Fibroblast of gingiva (primary cell): ENCODE measurements around the gene STAP2.

ENCODE experiments used
- DNase-seq: peaks from one replicate; pipeline ENCODE4 v3.0.0-alpha.2; 2011; ENCODE audit warnings: low read depth

The STAP2 gene

GRCh38 chr19:4338441-4339355, at the start of gene STAP2:
STAP2 (minus strand) TSS chr19:4338827; CDS start chr19:4338753, 74 bp downstream.
- DNase-seq = no peak

- no peak for DNase-seq
Observed at GRCh38 chr19:4386041-4386782, 47.6 kb upstream of the STAP2 start.

- DNase-seq = no peak
Observed at GRCh38 chr19:4385291-4386040, 46.8 kb upstream of the STAP2 start.

- DNase-seq = no peak
Observed at GRCh38 chr19:4380254-4380727, 41.7 kb upstream of the STAP2 start.

- DNase-seq = peak; percentile 32
Observed at GRCh38 chr19:4379383-4380253, 41.0 kb upstream of the STAP2 start.

GRCh38 chr19:4378886-4379285, 40.3 kb upstream of the STAP2 start:
- no peak for DNase-seq

GRCh38 chr19:4376991-4377781, 38.6 kb upstream of the STAP2 start:
- DNase-seq = no peak

GRCh38 chr19:4376671-4376990, 38.0 kb upstream of the STAP2 start:
- DNase-seq = no peak

GRCh38 chr19:4376028-4376670, 37.5 kb upstream of the STAP2 start:
- DNase-seq = no peak

- DNase-seq = peak; percentile 90
Observed at GRCh38 chr19:4375164-4376027, 36.8 kb upstream of the STAP2 start.

GRCh38 chr19:4374498-4375163, 36.0 kb upstream of the STAP2 start:
- peak; percentile 98 for DNase-seq

GRCh38 chr19:4373601-4374497, 35.2 kb upstream of the STAP2 start:
- peak; percentile 67 for DNase-seq

- DNase-seq = no peak
Observed at GRCh38 chr19:4373013-4373367, 34.4 kb upstream of the STAP2 start.

GRCh38 chr19:4372165-4373012, 33.8 kb upstream of the STAP2 start:
- no peak for DNase-seq

GRCh38 chr19:4371247-4372164, 32.9 kb upstream of the STAP2 start:
- peak; percentile 84 for DNase-seq
